ENCODE data around the gene SCARF2.

The SCARF2 gene

GRCh38 chr22:20439928-20440575 lies 2.4 kb upstream of the SCARF2 start:
- Mint-ChIP-seq H3K27ac (no peak overlapping the region), H3K4me3 (no peak overlapping the region), H3K36me3 (peaks cover 17 to 30% of the 10 kb centered on the region in 2 donors), H3K9me3 (no peaks in the 10 kb centered on the region), H3K4me1 (peaks cover 10 to 13% of the 10 kb centered on the region in 2 donors), H3K27me3 (peaks cover 28 to 31% of the 10 kb centered on the region in 2 donors)
- ATAC-seq (replicated peaks) (no peak), DNase-seq (no peak)

GRCh38 chr22:20439556-20439927 lies 1.9 kb upstream of the SCARF2 start:
- Mint-ChIP-seq H3K4me1 (peaks cover 10 to 13% of the 10 kb centered on the region in 2 donors), H3K36me3 (peaks cover 15 to 26% of the 10 kb centered on the region in 2 donors), H3K9me3 (no peaks in the 10 kb centered on the region), H3K27me3 (peaks cover 33 to 36% of the 10 kb centered on the region in 2 donors), H3K4me3 (no peak overlapping the region), H3K27ac (no peak overlapping the region)
- DNase-seq: no peak
- no peak for ATAC-seq (replicated peaks)

GRCh38 chr22:20438678-20439492 lies 1.3 kb upstream of the SCARF2 start:
- no peak for DNase-seq
- no peak for ATAC-seq (replicated peaks)
- Mint-ChIP-seq H3K9me3 (no peaks in the 10 kb centered on the region), H3K36me3 (peaks cover 10 to 19% of the 10 kb centered on the region in 2 donors), H3K4me3 (no peak overlapping the region), H3K27ac (peak overlapping the region; percentile 82), H3K27me3 (peaks cover 39 to 41% of the 10 kb centered on the region in 2 donors), H3K4me1 (peaks cover 10 to 13% of the 10 kb centered on the region in 2 donors)

- no peak overlapping the region for H3K4me3 Mint-ChIP-seq
- H3K27me3 Mint-ChIP-seq: peaks cover 43% of the 10 kb centered on the region in 2 donors
- no peaks in the 10 kb centered on the region for H3K9me3 Mint-ChIP-seq
- DNase-seq: no peak
- ATAC-seq (replicated peaks): no peak
- H3K36me3 Mint-ChIP-seq: peaks cover 6 to 17% of the 10 kb centered on the region in 2 donors
- H3K4me1 Mint-ChIP-seq: peaks cover 10 to 13% of the 10 kb centered on the region in 2 donors
- peak overlapping the region; percentile 82 for H3K27ac Mint-ChIP-seq
Observed at GRCh38 chr22:20438427-20438677, 727 bp upstream of the SCARF2 start.

GRCh38 chr22:20436768-20437612 lies 635 bp downstream of the SCARF2 start:
- Mint-ChIP-seq H3K27me3 (peaks cover 56 to 57% of the 10 kb centered on the region in 2 donors), H3K9me3 (no peaks in the 10 kb centered on the region), H3K36me3 (peaks cover 2 to 5% of the 10 kb centered on the region in 2 donors), H3K4me1 (peaks cover 14% of the 10 kb centered on the region in 2 donors), H3K27ac (peak overlapping the region; percentile 40), H3K4me3 (peak overlapping the region; percentile 75 to 83)
- ATAC-seq (replicated peaks) (peak; percentile 32 to 38), DNase-seq (no peak)

- no peak overlapping the region for H3K27ac Mint-ChIP-seq
- peaks cover 16 to 19% of the 10 kb centered on the region in 2 donors for H3K4me1 Mint-ChIP-seq
- H3K27me3 Mint-ChIP-seq: peaks cover 62 to 63% of the 10 kb centered on the region in 2 donors
- peak overlapping the region; percentile 75 to 83 for H3K4me3 Mint-ChIP-seq
- ATAC-seq (replicated peaks): peak; percentile 10 to 28
- no peak for DNase-seq
- H3K9me3 Mint-ChIP-seq: no peaks in the 10 kb centered on the region
- H3K36me3 Mint-ChIP-seq: peaks cover 2 to 5% of the 10 kb centered on the region in 2 donors
Observed at GRCh38 chr22:20436307-20436767, 1.3 kb downstream of the SCARF2 start.

GRCh38 chr22:20435436-20436306 lies 2.0 kb downstream of the SCARF2 start:
- Mint-ChIP-seq H3K4me1 (peaks cover 19 to 23% of the 10 kb centered on the region in 2 donors), H3K4me3 (peak overlapping the region in 1 of 2 donors; percentile 33), H3K27me3 (peaks cover 66 to 67% of the 10 kb centered on the region in 2 donors), H3K36me3 (peaks cover 2 to 3% of the 10 kb centered on the region in 2 donors), H3K27ac (no peak overlapping the region), H3K9me3 (no peaks in the 10 kb centered on the region)
- DNase-seq (no peak), ATAC-seq (replicated peaks) (no peak)

GRCh38 chr22:20434773-20435172 lies 2.9 kb downstream of the SCARF2 start:
- H3K27me3 Mint-ChIP-seq: peaks cover 70 to 76% of the 10 kb centered on the region in 2 donors
- peaks cover 0 to 2% of the 10 kb centered on the region in 2 donors for H3K36me3 Mint-ChIP-seq
- no peak overlapping the region for H3K27ac Mint-ChIP-seq
- DNase-seq: no peak
- H3K4me1 Mint-ChIP-seq: peaks cover 23 to 32% of the 10 kb centered on the region in 2 donors
- ATAC-seq (replicated peaks): no peak
- H3K9me3 Mint-ChIP-seq: no peaks in the 10 kb centered on the region
- H3K4me3 Mint-ChIP-seq: no peak overlapping the region

GRCh38 chr22:20434264-20434751 lies 3.3 kb downstream of the SCARF2 start:
- no peak for ATAC-seq (replicated peaks)
- H3K36me3 Mint-ChIP-seq: peaks cover 0 to 2% of the 10 kb centered on the region in 2 donors
- peaks cover 23 to 33% of the 10 kb centered on the region in 2 donors for H3K4me1 Mint-ChIP-seq
- no peaks in the 10 kb centered on the region for H3K9me3 Mint-ChIP-seq
- peaks cover 66 to 77% of the 10 kb centered on the region in 2 donors for H3K27me3 Mint-ChIP-seq
- H3K4me3 Mint-ChIP-seq: no peak overlapping the region
- DNase-seq: no peak
- no peak overlapping the region for H3K27ac Mint-ChIP-seq

GRCh38 chr22:20433686-20434241 lies 3.9 kb downstream of the SCARF2 start:
- ATAC-seq (replicated peaks) (no peak), DNase-seq (no peak)
- Mint-ChIP-seq H3K9me3 (no peaks in the 10 kb centered on the region), H3K27me3 (peaks cover 70 to 82% of the 10 kb centered on the region in 2 donors), H3K36me3 (peaks cover 0 to 2% of the 10 kb centered on the region in 2 donors), H3K4me3 (no peak overlapping the region), H3K4me1 (peaks cover 26 to 38% of the 10 kb centered on the region in 2 donors), H3K27ac (no peak overlapping the region)

- H3K27me3 Mint-ChIP-seq: peaks cover 67 to 80% of the 10 kb centered on the region in 2 donors
- no peak overlapping the region for H3K27ac Mint-ChIP-seq
Observed at GRCh38 chr22:20433191-20433590, 4.4 kb downstream of the SCARF2 start.

GRCh38 chr22:20432244-20432686 lies 5.4 kb downstream of the SCARF2 start:
- no peak for DNase-seq
- H3K4me3 Mint-ChIP-seq: peak overlapping the region; percentile 66 to 75
- no peaks in the 10 kb centered on the region for H3K9me3 Mint-ChIP-seq
- peaks cover 0 to 2% of the 10 kb centered on the region in 2 donors for H3K36me3 Mint-ChIP-seq
- no peak for ATAC-seq (replicated peaks)
- H3K27me3 Mint-ChIP-seq: peaks cover 69 to 82% of the 10 kb centered on the region in 2 donors
- H3K4me1 Mint-ChIP-seq: peaks cover 20 to 37% of the 10 kb centered on the region in 2 donors
- peak overlapping the region; percentile 15 for H3K27ac Mint-ChIP-seq

More at GRCh38 chr22:20433191-20433590, 4.4 kb downstream of the SCARF2 start:
- H3K9me3 Mint-ChIP-seq: no peaks in the 10 kb centered on the region
- DNase-seq (no peak), ATAC-seq (replicated peaks) (no peak)
- peaks cover 23 to 39% of the 10 kb centered on the region in 2 donors for H3K4me1 Mint-ChIP-seq
- no peak overlapping the region for H3K4me3 Mint-ChIP-seq
- peaks cover 0 to 2% of the 10 kb centered on the region in 2 donors for H3K36me3 Mint-ChIP-seq

Measured in stimulated activated naive B cell treated with anti-CD40 and anti-IgM and Interleukin-4, amounts not matched to agents 10 μg/mL and 1 μg/mL and 100 μg/mL, for 72 hours (primary cell).